Fibroblast of villous mesenchyme (primary cell): ENCODE results near the gene SEC16A. TPM values are rescaled to one million over a fixed set of nuclear protein-coding genes. Genes with fewer than 3 reads are reported as not detected.
A peak's percentile ranks its signal among the peaks of the same experiment; 100 is the strongest.

Source experiments
- DNase-seq: peaks from one replicate; pipeline ENCODE4 v3.0.0-alpha.2; 2010; ENCODE audit warnings: low read depth
- H3K4me3 ChIP-seq: 2 replicates; pipeline ENCODE4 v1.5.1; 2011; ENCODE audit warnings: low read depth, mild to moderate bottlenecking, low read length
- CTCF ChIP-seq: IDR thresholded peaks from 2 replicates; pipeline ENCODE4 v1.5.1; 2012; ENCODE audit warnings: low read depth, mild to moderate bottlenecking, low read length; ENCODE audit not compliant: insufficient read depth
- total RNA-seq: library from RNA; depleted of rRNA; stranded (reverse); fragments of >200 nt; gene quantifications from 2 replicates; pipeline ENCODE4 v1.2.3, GENCODE V29; 2012

Gene SEC16A
- total RNA-seq, 1 donor, result 43.2 TPM

GRCh38 chr9:136485049-136486045 lies 2.5 kb upstream of the SEC16A start:
- H3K4me3 ChIP-seq, result no peak overlapping the region
- peak; percentile 85 for TF ChIP-seq CTCF
- DNase-seq, result peak; percentile 78

DNA sequence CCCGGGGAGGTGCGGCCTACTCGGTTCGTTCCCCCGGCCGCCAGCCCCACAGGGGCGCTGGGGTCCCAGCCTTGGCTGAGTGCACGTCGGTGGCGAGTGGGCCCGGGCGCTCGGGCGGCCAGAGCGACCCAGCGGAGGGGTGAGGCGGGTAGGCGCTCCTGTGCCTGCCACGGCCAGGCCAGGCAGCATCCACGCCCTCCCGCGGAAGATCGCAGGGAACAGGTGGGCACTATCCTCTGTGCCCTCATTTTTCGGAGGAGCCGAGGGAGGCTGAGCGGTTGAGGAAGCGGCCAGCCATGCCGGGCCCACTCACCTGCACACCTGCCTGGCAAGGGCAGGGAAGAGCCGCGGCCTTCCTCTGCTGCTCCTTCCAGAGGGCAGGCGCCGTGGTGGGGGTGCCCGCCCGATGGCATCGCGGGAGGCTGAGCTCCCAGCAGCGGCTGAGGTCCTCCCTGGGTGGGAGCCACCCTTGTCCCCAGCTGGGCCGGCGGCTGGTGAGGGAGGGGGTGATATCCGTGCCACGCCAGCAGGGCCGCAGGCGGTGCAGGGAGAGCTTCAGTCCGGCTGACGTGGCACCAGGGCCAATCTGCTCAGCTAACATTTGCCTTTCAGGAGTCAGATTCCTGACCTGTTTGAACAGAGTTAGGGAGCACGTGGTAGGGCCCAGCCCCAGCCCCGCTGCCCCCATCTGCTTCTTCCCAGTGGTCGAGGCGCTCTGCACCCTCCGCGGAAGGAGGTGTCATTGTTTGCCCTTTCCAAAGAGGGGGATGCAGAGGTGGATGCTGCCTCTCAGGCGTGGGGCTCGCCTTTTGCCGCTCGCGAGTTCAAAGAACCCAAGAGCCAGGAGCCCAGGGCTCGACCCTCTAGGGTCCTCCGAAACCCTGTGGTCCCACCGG lies 1.6 kb upstream of the SEC16A start:
- DNase-seq, result no peak

DNA sequence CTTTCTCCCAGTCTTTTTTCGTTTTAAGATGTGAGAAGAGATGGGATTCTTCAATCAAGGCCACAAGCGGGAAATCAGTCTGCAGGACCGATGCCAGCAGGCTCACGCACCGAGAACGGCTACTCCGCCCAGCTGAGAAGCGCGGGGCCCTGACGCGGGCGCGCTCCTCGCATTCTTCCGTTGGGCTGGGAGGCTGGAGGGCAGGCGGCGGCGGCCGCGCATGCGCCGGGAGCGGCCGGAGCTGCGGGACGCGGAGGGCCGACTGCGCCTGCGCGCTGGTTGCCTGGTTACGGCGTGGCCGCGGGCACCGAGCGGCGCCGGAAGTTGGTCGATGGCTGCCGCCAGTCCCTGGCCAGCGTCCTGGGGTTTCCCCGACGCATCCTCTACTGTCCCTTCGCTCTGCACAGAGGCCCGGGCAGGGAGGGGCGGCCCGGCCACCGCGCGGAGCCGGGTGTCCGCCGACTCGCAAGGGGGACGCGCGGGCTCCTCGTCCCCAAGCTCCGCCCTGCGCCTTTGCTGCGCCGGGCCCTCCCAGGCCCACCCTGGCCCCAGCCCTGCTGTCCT lies 831 bp upstream of the SEC16A start:
- peak; percentile 87 for DNase-seq
- TF ChIP-seq CTCF, result no peak
- peak overlapping the region; percentile 75 for H3K4me3 ChIP-seq

More for the DNA sequence above, 1.6 kb upstream of the SEC16A start:
- H3K4me3 ChIP-seq, result peak overlapping the region; percentile 75
- no peak for TF ChIP-seq CTCF

DNA sequence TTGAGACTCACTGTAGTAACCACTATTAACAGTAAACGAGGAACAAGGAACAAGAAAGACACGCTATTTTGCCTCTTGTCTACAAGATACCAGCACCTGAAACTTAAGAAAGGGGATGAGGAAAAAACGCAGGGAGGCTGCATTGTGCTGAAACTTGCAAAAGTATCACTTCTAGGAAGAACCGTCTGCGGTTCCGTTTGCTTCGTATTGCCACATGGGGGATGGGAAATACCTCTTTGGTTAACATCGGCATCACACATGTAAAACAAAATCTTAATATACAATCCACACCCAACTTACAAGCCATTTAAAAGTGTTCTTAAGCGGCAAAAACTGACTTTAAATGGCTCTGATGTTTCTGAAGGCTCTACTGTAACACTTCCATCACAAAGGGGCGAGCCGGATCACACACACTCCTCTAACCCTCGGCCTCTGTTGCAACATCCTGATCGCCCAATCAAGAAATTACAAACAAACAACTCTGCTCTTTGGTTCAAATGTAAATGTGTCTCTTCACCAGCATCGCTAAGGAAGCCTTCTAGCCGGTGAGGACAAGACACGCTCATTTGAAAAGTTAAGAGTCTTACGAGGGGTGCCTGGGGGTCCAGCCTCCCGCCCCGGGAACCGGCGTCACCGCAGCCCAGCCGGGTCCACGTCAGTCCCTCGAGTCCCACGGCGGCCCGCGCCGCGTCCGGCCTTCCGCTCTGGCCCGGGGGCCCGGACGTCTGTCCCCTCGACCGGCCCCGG lies 621 bp downstream of the SEC16A start:
- DNase-seq, result peak; percentile 76
- H3K4me3 ChIP-seq, result peak overlapping the region; percentile 84
- TF ChIP-seq CTCF, result no peak

DNA sequence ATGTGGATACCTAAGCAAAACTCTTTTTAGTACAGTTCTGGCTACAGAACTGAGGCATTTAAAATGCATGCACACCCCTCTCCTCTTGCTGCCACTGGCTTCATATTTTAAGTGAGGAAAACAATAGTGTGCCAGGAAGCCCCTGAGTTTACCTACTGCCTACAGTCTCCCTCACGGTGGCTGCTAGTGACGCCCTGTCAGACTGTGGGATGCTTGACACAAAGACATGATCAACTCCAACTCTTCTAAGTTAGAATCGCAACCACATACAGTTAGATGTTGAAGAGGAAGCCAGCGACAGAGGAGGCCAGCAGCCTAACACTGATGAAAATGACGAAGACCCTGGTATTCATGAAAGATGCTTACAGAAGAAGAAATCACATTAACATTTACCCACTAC lies 1.3 kb downstream of the SEC16A start:
- TF ChIP-seq CTCF, result no peak
- H3K4me3 ChIP-seq, result peak overlapping the region; percentile 84
- peak; percentile 10 for DNase-seq
